ENCODE data around the gene MRGPRD.

The MRGPRD gene

DNA sequence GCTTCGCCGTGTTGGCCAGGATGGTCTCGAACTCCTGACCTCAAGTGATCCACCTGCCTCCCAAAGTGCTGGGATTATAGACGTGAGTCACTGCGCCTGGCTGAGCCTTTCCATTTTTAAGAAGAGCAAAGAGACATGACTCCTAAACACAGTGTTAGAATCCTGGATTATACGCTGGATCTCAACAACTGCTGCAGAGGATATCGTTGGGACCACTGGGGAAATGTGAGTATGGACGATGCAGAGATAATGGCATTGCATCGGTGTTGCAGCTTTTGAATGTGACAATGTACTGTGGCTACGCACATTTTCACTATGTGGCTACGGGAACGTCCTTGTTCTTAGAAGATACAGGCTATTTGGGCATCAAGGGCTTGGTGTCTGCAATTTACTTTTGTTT lies 26.0 kb upstream of the MRGPRD start:
- TF ChIP-seq, protein P1, sequence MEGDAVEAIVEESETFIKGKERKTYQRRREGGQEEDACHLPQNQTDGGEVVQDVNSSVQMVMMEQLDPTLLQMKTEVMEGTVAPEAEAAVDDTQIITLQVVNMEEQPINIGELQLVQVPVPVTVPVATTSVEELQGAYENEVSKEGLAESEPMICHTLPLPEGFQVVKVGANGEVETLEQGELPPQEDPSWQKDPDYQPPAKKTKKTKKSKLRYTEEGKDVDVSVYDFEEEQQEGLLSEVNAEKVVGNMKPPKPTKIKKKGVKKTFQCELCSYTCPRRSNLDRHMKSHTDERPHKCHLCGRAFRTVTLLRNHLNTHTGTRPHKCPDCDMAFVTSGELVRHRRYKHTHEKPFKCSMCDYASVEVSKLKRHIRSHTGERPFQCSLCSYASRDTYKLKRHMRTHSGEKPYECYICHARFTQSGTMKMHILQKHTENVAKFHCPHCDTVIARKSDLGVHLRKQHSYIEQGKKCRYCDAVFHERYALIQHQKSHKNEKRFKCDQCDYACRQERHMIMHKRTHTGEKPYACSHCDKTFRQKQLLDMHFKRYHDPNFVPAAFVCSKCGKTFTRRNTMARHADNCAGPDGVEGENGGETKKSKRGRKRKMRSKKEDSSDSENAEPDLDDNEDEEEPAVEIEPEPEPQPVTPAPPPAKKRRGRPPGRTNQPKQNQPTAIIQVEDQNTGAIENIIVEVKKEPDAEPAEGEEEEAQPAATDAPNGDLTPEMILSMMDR (IDR thresholded peaks at IDR 0.05; ENCODE audit: low read depth, low read length, missing control alignments) = no peak
- no peak overlapping the region for H3K4me3 ChIP-seq (ENCODE audit: low read depth, low read length)
- in situ Hi-C loops (cut with HindIII; ENCODE audit: low sequenced_read_pairs) = no loop called here
- no peak for DNase-seq (ENCODE audit: low read depth)

GRCh38 chr11:69005631-69006368 lies 25.0 kb upstream of the MRGPRD start:
- TF ChIP-seq, protein P1 (IDR thresholded peaks at IDR 0.05; ENCODE audit: low read depth, low read length, missing control alignments) = no peak
- H3K4me3 ChIP-seq (ENCODE audit: low read depth, low read length) = no peak overlapping the region
- no peak for DNase-seq (ENCODE audit: low read depth)
- in situ Hi-C loops (cut with HindIII; ENCODE audit: low sequenced_read_pairs) = no loop called here

DNA sequence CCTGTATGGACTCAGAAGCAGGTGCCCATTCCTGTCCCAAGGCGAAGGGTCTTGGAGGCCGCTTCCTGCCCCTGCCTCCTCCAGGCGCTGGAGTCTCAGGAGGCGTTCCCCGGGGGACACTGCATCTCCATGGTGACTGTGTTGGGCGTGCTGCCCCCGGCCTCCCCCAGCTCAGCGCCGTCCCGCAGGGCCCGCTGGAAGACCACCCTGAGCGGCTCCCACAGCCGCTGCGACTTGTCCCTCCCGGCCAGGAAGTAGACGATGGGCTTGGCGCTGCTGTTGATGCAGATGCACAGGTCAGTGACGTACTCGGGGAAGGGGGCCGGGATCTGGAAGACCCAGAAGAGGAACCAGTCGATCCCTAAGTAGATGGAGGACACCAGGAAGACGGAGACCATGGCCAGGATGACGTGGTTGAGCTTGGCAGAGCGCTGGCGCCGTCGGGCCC lies 24.4 kb upstream of the MRGPRD start:
- no peak for DNase-seq (ENCODE audit: low read depth)
- in situ Hi-C loops (cut with HindIII; ENCODE audit: low sequenced_read_pairs) = no loop called here
- TF ChIP-seq, protein P1 (IDR thresholded peaks at IDR 0.05; ENCODE audit: low read depth, low read length, missing control alignments) = no peak
- H3K4me3 ChIP-seq (ENCODE audit: low read depth, low read length) = no peak overlapping the region

GRCh38 chr11:69004411-69005182 lies 23.8 kb upstream of the MRGPRD start:
- in situ Hi-C loops (cut with HindIII; ENCODE audit: low sequenced_read_pairs) = no loop called here
- no peak overlapping the region for H3K4me3 ChIP-seq (ENCODE audit: low read depth, low read length)
- TF ChIP-seq, protein P1 (IDR thresholded peaks at IDR 0.05; ENCODE audit: low read depth, low read length, missing control alignments) = no peak
- no peak for DNase-seq (ENCODE audit: low read depth)

DNA sequence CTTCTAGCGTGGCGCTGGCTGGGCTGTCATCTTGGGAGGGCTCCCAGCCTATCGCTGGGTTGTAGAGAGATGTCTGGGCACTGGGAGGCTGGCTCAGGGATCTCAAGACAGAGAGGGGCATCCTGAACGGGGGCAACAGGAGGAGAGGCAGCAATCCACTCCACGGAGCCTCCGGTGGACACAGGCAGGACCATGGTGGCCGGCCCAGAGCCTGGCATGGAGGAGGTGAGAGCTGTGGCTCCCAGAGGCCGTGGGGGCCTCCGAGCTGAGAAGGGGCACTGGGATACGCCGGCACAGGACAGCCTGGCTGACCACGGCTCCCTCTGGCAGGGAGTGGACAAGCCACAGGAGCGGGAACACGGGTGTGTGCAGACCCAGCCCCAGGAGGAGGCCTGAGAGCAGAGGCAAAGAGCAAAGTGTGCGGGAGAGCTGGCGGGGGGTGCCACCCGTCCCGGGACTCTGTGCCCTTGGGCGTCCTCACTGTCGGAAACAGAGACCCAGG lies 23.1 kb upstream of the MRGPRD start:
- TF ChIP-seq, protein P1 (IDR thresholded peaks at IDR 0.05; ENCODE audit: low read depth, low read length, missing control alignments) = no peak
- no peak overlapping the region for H3K4me3 ChIP-seq (ENCODE audit: low read depth, low read length)
- in situ Hi-C loops (cut with HindIII; ENCODE audit: low sequenced_read_pairs) = no loop called here
- no peak for DNase-seq (ENCODE audit: low read depth)

- DNase-seq (ENCODE audit: low read depth) = no peak
- no peak overlapping the region for H3K4me3 ChIP-seq (ENCODE audit: low read depth, low read length)
- in situ Hi-C loops (cut with HindIII; ENCODE audit: low sequenced_read_pairs) = no loop called here
- TF ChIP-seq, protein P1 (IDR thresholded peaks at IDR 0.05; ENCODE audit: low read depth, low read length, missing control alignments) = no peak
Observed at GRCh38 chr11:69003301-69003865, 22.6 kb upstream of the MRGPRD start.

Measured in astrocyte of the cerebellum (primary cell).